Measurements from ENCODE around the gene ITPKC.
A peak's percentile ranks its signal among the peaks of the same experiment; 100 is the strongest.

Gene ITPKC

DNA sequence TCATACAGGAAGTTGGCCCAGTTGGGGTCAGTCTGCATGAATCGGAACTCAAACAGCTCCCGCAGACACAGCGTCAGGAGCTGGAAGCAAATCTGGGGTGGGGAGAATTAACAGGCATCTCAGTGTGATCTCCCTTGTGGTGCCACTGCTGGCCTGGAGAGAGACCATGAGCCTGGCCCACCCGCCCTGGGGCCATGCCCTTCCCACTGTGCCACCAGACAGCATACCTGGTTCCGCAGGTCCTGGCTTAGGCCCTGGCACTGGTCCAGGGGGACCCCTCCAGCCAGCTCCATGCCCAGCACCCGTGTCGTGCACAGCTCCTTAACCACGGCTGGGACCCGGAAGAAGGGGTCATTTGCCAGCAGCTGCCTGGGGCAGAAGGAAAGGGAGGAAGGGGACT, 16.8 kb upstream of the ITPKC start:
- 92 to 95% methylated on average over 9 of the region's 9 CpGs for WGBS, 2 experiments
- H3K4me3 ChIP-seq (ENCODE audit: insufficient read depth, low read depth, low read length) = no peak overlapping the region
- H3K9me3 ChIP-seq (ENCODE audit: control insufficient read depth, low read length) = no peaks in the 10 kb centered on the region
- H3K4me1 ChIP-seq (ENCODE audit: control insufficient read depth, insufficient read depth, low read length) = no peaks in the 10 kb centered on the region
- H3K27me3 ChIP-seq (ENCODE audit: control insufficient read depth, insufficient read depth, low read length, poor library complexity, severe bottlenecking) = no peaks in the 10 kb centered on the region
- H3K36me3 ChIP-seq (ENCODE audit: control insufficient read depth, insufficient read depth, low read length) = peaks cover 36% of the 10 kb centered on the region
- no peak overlapping the region for H3K27ac ChIP-seq (ENCODE audit: insufficient read depth, low read depth, low read length, poor library complexity, severe bottlenecking)

DNA sequence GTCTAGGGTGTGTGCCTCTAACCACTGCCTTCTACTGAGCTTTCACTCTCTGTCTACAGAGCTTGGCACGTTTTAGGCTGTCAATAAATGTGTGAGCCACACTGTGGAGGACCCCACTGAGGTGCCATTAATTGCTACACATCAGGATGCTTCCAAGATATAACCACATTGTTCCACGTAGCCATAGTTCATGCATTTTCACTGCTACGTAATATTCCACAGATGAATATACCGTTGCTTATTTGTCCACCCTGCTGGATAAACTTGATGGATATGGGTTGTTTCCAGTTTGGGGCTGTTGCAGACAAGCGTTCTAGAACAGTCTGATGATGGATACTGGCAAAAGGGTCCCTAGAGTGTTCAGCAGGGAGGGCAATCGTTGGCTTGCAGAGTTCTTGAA, 15.2 kb upstream of the ITPKC start:
- Histone ChIP-seq H3K27me3 (ENCODE audit: control insufficient read depth, insufficient read depth, low read length, poor library complexity, severe bottlenecking) (no peaks in the 10 kb centered on the region), H3K27ac (ENCODE audit: insufficient read depth, low read depth, low read length, poor library complexity, severe bottlenecking) (no peak overlapping the region), H3K36me3 (ENCODE audit: control insufficient read depth, insufficient read depth, low read length) (peaks cover 41% of the 10 kb centered on the region), H3K9me3 (ENCODE audit: control insufficient read depth, low read length) (no peaks in the 10 kb centered on the region), H3K4me3 (ENCODE audit: insufficient read depth, low read depth, low read length) (no peak overlapping the region), H3K4me1 (ENCODE audit: control insufficient read depth, insufficient read depth, low read length) (no peaks in the 10 kb centered on the region)
- 94 to 95% methylated on average over 6 of the region's 6 CpGs for WGBS, 2 experiments

DNA sequence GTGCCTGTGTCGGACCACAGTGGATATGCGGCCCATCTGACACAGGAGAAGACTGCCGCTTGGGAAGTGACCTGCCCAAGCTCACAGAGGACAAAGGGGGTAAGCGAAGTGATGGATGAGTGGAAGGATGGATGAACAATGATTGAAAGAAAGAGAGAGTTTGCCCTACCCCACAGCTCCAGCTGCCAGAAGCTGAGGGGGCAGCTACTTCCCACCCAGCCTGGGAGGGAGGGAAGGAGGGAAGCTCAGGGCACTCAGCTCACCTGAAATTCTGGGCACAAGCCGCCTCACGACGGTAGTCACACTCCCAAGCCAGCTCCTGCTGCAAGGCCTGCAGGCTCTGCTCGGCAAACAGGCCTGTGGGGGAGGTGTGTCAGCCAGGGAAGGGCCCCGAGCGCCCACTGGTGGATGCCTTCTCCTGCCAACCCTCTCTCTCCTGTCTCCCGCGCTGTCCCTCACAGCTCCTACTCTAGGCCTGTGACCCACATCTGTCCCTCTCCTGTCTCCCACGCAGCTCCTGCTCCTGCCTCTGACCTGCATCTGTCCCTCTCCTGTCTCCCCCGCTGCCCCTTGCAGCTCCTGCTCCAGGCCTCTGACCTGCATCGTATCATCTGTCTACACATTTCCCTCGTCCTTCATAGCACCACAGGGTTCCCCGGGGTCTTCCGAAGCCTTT, 14.4 kb upstream of the ITPKC start:
- Histone ChIP-seq H3K9me3 (ENCODE audit: control insufficient read depth, low read length) (no peaks in the 10 kb centered on the region), H3K4me3 (ENCODE audit: insufficient read depth, low read depth, low read length) (no peak overlapping the region), H3K27me3 (ENCODE audit: control insufficient read depth, insufficient read depth, low read length, poor library complexity, severe bottlenecking) (no peaks in the 10 kb centered on the region), H3K27ac (ENCODE audit: insufficient read depth, low read depth, low read length, poor library complexity, severe bottlenecking) (no peak overlapping the region), H3K4me1 (ENCODE audit: control insufficient read depth, insufficient read depth, low read length) (no peaks in the 10 kb centered on the region), H3K36me3 (ENCODE audit: control insufficient read depth, insufficient read depth, low read length) (peaks cover 39% of the 10 kb centered on the region)
- whole genome bisulfite sequencing, 2 experiments = 63% methylated on average over 18 of the region's 18 CpGs

DNA sequence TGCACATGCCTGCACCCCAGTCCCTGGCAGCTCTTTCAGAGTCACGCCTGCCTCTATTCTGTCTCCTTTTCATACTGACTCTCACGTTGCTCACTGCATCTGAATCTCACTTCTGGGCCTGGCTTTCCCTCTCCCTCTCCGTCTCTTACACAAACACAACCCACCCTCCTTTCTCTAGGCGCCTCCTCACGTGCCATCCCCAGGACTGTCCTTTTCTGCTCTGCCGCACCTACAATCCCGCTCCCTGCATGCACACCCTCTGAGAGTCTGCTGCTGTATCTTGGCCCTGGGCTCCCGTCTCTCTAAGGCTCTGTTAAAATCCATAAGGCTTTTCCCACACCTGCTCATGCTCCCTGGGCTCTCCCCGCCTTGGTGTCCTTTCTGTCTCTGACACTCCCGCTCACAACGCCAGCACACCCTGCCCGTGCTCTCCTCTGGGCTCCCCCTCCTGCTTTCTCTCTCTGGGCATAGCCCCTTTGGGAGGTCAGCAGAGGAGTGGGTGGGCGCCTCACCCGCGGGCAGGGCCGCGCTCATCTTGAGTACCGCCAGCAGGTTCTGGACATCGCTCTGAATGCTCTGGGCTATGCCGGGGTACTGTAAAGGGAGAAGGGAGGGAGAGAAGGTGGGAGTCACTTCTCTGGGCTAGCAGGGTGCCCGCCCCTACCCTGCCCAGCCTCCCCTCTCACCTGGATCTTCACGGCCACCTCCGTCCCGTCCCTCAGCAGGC, 13.7 kb upstream of the ITPKC start:
- Histone ChIP-seq H3K9me3 (ENCODE audit: control insufficient read depth, low read length) (no peaks in the 10 kb centered on the region), H3K4me1 (ENCODE audit: control insufficient read depth, insufficient read depth, low read length) (no peaks in the 10 kb centered on the region)
- 88% methylated on average over 24 of the region's 24 CpGs for WGBS, 2 experiments

DNA sequence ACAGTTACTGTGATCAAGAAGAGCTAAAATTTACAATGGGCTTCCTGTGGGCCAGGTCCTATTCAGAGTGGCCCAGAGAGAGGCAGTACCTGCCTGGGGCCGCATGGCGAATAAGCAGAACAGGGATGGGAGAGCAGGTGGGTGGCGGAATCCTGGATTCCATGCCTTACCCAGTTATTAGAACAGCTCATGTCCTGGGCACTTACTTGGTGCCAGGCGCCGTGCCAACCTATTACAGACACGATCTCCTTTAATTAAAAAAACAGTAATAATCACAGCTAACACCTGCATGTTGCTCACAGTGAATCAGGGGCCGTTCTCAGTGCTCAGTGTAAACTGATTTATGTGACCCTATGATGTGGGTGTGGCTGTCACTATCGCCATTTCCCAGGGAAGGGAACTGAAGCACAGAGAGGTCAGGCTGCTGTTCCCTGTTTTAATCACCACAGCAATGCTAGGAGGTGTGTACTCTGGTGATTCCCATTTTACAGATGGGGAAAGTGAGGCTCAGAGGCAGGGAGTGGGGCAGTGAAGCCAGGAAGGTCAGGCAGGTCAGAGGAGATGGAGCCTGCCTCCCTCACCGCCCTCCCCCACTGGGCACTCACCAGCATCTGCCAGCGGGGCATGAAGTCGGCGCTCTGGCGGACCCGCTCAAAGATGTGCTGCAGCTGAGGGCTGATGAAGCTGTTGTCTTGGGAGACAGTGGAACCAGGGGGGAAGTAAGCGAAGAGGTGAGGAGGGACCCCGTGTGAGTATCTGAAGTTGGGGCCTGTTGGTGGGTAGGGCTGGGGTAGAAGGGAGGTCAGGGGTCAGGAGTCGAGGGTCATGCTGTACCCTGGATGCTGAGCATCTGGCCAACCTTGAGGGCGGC, 12.2 kb upstream of the ITPKC start:
- Histone ChIP-seq H3K9me3 (ENCODE audit: control insufficient read depth, low read length) (no peaks in the 10 kb centered on the region), H3K27me3 (ENCODE audit: control insufficient read depth, insufficient read depth, low read length, poor library complexity, severe bottlenecking) (no peaks in the 10 kb centered on the region), H3K27ac (ENCODE audit: insufficient read depth, low read depth, low read length, poor library complexity, severe bottlenecking) (no peak overlapping the region), H3K4me1 (ENCODE audit: control insufficient read depth, insufficient read depth, low read length) (no peaks in the 10 kb centered on the region), H3K4me3 (ENCODE audit: insufficient read depth, low read depth, low read length) (no peak overlapping the region), H3K36me3 (ENCODE audit: control insufficient read depth, insufficient read depth, low read length) (peaks cover 47% of the 10 kb centered on the region)
- 96% methylated on average over 18 of the region's 18 CpGs for WGBS, 2 experiments

More for the DNA sequence above, 13.7 kb upstream of the ITPKC start:
- Histone ChIP-seq H3K27ac (ENCODE audit: insufficient read depth, low read depth, low read length, poor library complexity, severe bottlenecking) (no peak overlapping the region), H3K4me3 (ENCODE audit: insufficient read depth, low read depth, low read length) (no peak overlapping the region), H3K27me3 (ENCODE audit: control insufficient read depth, insufficient read depth, low read length, poor library complexity, severe bottlenecking) (no peaks in the 10 kb centered on the region), H3K36me3 (ENCODE audit: control insufficient read depth, insufficient read depth, low read length) (peaks cover 39% of the 10 kb centered on the region)

DNA sequence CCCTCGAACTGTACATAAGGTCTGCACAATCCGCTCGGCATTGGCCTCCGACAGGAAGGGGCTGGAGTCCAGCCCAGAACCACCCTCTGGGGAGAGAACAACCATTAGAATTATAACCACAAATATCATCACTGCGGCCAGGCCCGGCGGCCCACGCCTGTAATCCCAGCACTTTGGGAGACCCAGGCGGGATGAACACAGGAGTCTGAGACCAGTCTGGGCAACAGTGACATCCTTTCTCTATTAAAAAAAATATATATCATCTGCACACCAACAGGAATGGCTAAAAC, 11.6 kb upstream of the ITPKC start:
- H3K9me3 ChIP-seq (ENCODE audit: control insufficient read depth, low read length) = no peaks in the 10 kb centered on the region
- no peak overlapping the region for H3K4me3 ChIP-seq (ENCODE audit: insufficient read depth, low read depth, low read length)
- WGBS, 2 experiments = 92 to 97% methylated on average over 9 of the region's 9 CpGs
- H3K4me1 ChIP-seq (ENCODE audit: control insufficient read depth, insufficient read depth, low read length) = no peaks in the 10 kb centered on the region
- no peak overlapping the region for H3K27ac ChIP-seq (ENCODE audit: insufficient read depth, low read depth, low read length, poor library complexity, severe bottlenecking)
- peaks cover 41% of the 10 kb centered on the region for H3K36me3 ChIP-seq (ENCODE audit: control insufficient read depth, insufficient read depth, low read length)
- no peaks in the 10 kb centered on the region for H3K27me3 ChIP-seq (ENCODE audit: control insufficient read depth, insufficient read depth, low read length, poor library complexity, severe bottlenecking)

DNA sequence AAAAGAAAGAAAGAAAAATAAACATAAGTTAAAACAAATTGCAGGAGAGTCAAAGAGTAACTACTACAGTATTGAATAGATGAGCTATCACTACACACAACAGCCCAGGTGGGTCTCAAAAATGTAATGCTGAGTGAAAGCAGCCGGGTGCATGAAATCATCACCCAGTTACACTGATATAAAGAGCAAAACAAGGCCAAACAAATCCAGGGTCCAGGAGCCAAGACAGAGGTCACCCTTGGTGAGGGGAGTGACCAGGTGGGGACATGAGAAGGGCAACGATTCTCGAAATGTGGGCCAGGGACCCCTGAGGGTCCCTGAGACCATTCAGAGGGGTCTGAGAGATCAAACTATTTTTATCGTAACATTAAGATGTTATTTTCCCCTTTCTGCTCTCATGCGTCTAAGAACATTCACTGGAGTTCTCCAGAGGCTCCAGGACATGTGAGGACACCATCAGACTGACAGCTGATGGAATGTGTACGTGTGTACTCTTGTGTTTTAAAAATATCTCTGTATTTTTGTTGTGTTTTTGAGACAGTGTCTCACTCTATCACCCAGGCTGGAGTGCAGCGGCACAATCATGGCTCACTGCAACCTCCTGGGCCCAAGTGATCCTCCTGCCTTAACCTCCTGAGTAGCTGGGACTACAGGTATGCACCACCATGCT, 10.8 kb upstream of the ITPKC start:
- peaks cover 40% of the 10 kb centered on the region for H3K36me3 ChIP-seq (ENCODE audit: control insufficient read depth, insufficient read depth, low read length)
- H3K4me1 ChIP-seq (ENCODE audit: control insufficient read depth, insufficient read depth, low read length) = no peaks in the 10 kb centered on the region
- no peak overlapping the region for H3K4me3 ChIP-seq (ENCODE audit: insufficient read depth, low read depth, low read length)
- H3K27me3 ChIP-seq (ENCODE audit: control insufficient read depth, insufficient read depth, low read length, poor library complexity, severe bottlenecking) = no peaks in the 10 kb centered on the region
- no peak overlapping the region for H3K27ac ChIP-seq (ENCODE audit: insufficient read depth, low read depth, low read length, poor library complexity, severe bottlenecking)
- H3K9me3 ChIP-seq (ENCODE audit: control insufficient read depth, low read length) = no peaks in the 10 kb centered on the region
- 94 to 96% methylated on average over 7 of the region's 7 CpGs for WGBS, 2 experiments

DNA sequence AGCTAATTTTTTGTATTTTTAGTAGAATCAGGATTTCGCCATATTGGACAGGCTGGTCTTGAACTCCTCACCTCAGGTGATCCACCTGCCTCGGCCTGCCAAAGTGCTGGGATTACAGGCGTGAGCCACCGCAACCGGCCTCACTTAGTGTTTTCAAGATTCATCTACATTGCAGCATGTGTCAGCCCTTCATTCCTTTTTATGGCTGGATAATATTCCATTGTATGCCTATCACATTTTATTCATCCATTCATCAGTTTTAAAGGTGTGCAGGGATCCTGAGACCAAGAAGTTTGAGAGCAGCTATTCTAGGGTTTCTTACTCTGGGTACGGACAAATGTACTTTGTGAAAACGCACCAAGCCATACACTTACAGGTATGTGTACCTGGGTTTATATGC, 9.3 kb upstream of the ITPKC start:
- Histone ChIP-seq H3K27ac (ENCODE audit: insufficient read depth, low read depth, low read length, poor library complexity, severe bottlenecking) (no peak overlapping the region), H3K9me3 (ENCODE audit: control insufficient read depth, low read length) (no peaks in the 10 kb centered on the region), H3K27me3 (ENCODE audit: control insufficient read depth, insufficient read depth, low read length, poor library complexity, severe bottlenecking) (no peaks in the 10 kb centered on the region), H3K4me3 (ENCODE audit: insufficient read depth, low read depth, low read length) (no peak overlapping the region), H3K36me3 (ENCODE audit: control insufficient read depth, insufficient read depth, low read length) (peaks cover 30% of the 10 kb centered on the region), H3K4me1 (ENCODE audit: control insufficient read depth, insufficient read depth, low read length) (no peaks in the 10 kb centered on the region)
- 95 to 96% methylated on average over 6 to 7 of the region's 7 CpGs for WGBS, 2 experiments

DNA sequence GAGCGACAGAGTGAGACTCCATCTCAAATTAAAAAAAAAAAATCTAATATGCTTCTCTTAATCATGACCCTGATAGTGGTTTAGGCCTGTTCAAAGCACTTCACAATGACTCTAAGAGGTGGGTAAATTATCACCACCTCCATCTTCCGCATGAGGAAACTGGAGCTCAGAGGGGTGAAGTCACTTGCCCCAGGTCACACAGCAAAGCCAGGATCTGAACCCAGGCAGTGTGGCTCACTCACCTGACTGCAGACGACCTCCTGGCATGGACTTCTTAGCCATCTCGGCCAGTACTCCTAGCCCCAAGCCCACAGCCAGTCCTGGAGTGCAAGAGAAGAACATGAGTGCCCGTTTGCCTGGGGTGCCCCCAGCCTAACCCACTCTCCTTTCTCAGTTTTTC, 7.1 kb upstream of the ITPKC start:
- no peaks in the 10 kb centered on the region for H3K27me3 ChIP-seq (ENCODE audit: control insufficient read depth, insufficient read depth, low read length, poor library complexity, severe bottlenecking)
- H3K4me3 ChIP-seq (ENCODE audit: insufficient read depth, low read depth, low read length) = no peak overlapping the region
- peaks cover 5% of the 10 kb centered on the region for H3K4me1 ChIP-seq (ENCODE audit: control insufficient read depth, insufficient read depth, low read length)
- WGBS, 2 experiments = 92 to 93% methylated on average over 5 of the region's 5 CpGs
- H3K27ac ChIP-seq (ENCODE audit: insufficient read depth, low read depth, low read length, poor library complexity, severe bottlenecking) = no peak overlapping the region
- peaks cover 27% of the 10 kb centered on the region for H3K36me3 ChIP-seq (ENCODE audit: control insufficient read depth, insufficient read depth, low read length)
- H3K9me3 ChIP-seq (ENCODE audit: control insufficient read depth, low read length) = no peaks in the 10 kb centered on the region

DNA sequence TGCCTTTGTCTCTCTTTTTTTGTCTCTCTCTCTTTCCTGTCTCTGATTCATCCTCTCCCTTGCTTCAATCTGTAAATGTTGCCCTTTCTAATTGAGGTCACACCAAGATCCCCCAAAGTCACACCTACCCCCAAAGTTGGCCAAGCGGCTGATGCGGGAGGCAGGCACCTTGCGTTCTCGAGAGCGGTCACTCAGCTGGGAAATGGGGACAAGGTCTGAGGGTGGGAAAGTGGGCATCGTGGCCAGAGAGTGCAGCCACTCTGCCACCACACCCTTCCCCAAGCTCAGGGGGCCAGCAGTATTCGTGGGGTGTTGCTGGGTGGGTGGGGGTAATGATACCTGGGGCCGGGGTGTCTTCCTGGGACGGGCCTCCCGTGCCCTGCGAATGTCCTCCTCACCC, 3.0 kb upstream of the ITPKC start:
- Histone ChIP-seq H3K36me3 (ENCODE audit: control insufficient read depth, insufficient read depth, low read length) (peaks cover 9% of the 10 kb centered on the region), H3K4me1 (ENCODE audit: control insufficient read depth, insufficient read depth, low read length) (peaks cover 13% of the 10 kb centered on the region), H3K27ac (ENCODE audit: insufficient read depth, low read depth, low read length, poor library complexity, severe bottlenecking) (no peak overlapping the region), H3K4me3 (ENCODE audit: insufficient read depth, low read depth, low read length) (peak overlapping the region; percentile 93), H3K27me3 (ENCODE audit: control insufficient read depth, insufficient read depth, low read length, poor library complexity, severe bottlenecking) (no peaks in the 10 kb centered on the region), H3K9me3 (ENCODE audit: control insufficient read depth, low read length) (no peaks in the 10 kb centered on the region)
- 93 to 98% methylated on average over 10 to 11 of the region's 11 CpGs for WGBS, 2 experiments
